Testis (tissue), 3 donors: ENCODE data around the gene SNRPA. TPM values are rescaled to one million over a fixed set of nuclear protein-coding genes. Genes with fewer than 3 reads are reported as not detected.

Source experiments
- DNase-seq: peaks from one replicate; pipeline ENCODE4 v3.0.0-alpha.2; 2019
- H3K27ac ChIP-seq, 2 donors: fragments of 200-600 bp; sonication (generic); one replicate each; pipeline ENCODE4 v1.5.1; 2019
- H3K27me3 ChIP-seq: fragments of 200-600 bp; sonication (generic); one replicate; pipeline ENCODE4 v1.5.1; 2019
- H3K36me3 ChIP-seq: fragments of 200-600 bp; sonication (generic); one replicate; pipeline ENCODE4 v1.5.1; 2017; ENCODE audit warnings: low read depth; ENCODE audit errors: missing control alignments
- H3K4me1 ChIP-seq: fragments of 200-600 bp; sonication (generic); one replicate; pipeline ENCODE4 v1.5.1; 2019
- H3K4me3 ChIP-seq, 2 donors: fragments of 200-600 bp; sonication (generic); one replicate each; pipeline ENCODE4 v1.5.1; 2017 to 2019
- H3K9me3 ChIP-seq: fragments of 200-600 bp; sonication (generic); one replicate; pipeline ENCODE4 v1.5.1; 2017
- POLR2A ChIP-seq: fragments of 450-650 bp; IDR thresholded peaks from one replicate; pipeline ENCODE4 v1.6.1; 2017; ENCODE audit warnings: antibody characterized with exemption, mild to moderate bottlenecking, moderate library complexity
- WGBS, 2 donors: methylation state at CpG; one replicate each; pipeline ENCODE4 v1.1.5; 2018; 5-methylcytosine and 5-hydroxymethylcytosine counted together
- intact Hi-C: fragments of 100-400 bp; cut with DNase I; formaldehyde crosslinking; loops from one replicate; pipeline ENCODE4 v1.15.1; 2023; ENCODE audit warnings: low total_unique reads
- polyA plus RNA-seq: library from polyadenylated mRNA; stranded (reverse); fragments of 350-450 nt; fragmentation: Illumina TruSeq; extraction: RNeasy Lipid Tissue Mini Kit (QIAGEN cat#74804); gene quantifications from one replicate; pipeline ENCODE4 v1.2.3, GENCODE V29; 2014; ENCODE audit warnings: low read depth, low replicate concordance; ENCODE audit not compliant: insufficient read depth
- total RNA-seq, 2 donors: library from RNA; depleted of rRNA; stranded (reverse); fragments of >200 nt; gene quantifications; one replicate each; pipeline ENCODE4 v1.2.3, GENCODE V29; 2016
- TF ChIP-seq, protein P1 (sequence below), 3 experiments: fragments of 450-650 bp in 2 of 3; fragments of 200-600 bp in 1 of 3; sonication (generic) in 1 of 3; IDR thresholded peaks; one replicate each; pipeline ENCODE4 v1.5.1; 2016 to 2019; ENCODE audit warnings: antibody characterized with exemption in 3 of 3, mild to moderate bottlenecking in 2 of 3, moderate library complexity in 1 of 3

Gene SNRPA
- total and polyA plus RNA-seq, 3 donors from 2014 or later = 67.8 to 91.5 (median 89.8) TPM

DNA sequence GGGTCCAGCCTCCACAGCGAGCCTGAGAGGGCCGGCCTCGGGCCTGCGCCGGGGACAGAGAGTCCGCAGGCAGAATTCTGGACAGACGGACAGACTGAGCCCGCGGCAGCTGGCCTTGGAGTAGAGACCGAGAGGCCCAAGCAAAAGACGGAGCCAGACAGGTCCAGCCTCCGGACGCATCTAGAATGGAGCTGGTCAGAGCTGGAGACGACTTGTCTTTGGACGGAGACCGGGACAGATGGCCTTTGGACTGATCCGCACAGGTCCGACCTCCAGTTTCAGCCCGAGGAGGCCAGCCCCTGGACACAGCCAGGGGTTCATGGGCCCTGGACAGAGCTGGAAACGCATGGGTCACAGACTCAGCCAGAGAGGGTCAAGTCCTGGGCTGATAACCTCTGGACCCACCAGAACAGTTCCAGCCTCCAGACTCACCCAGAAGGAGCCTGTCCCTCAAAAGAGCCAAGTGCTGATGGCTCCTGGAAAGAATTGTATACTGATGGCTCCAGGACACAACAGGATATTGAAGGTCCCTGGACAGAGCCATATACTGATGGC lies 33.6 kb upstream of the SNRPA start:
- intact Hi-C loops = loop anchor here (5.0 kb wide), 1 partner anchor 55 kb away; no protein-coding TSS in a partner anchor
- Histone ChIP-seq H3K36me3 (no peaks in the 10 kb centered on the region), H3K9me3 (no peaks in the 10 kb centered on the region), H3K27ac (peak overlapping the region; percentile 90 to 98), H3K4me1 (peaks cover 52% of the 10 kb centered on the region), H3K27me3 (no peaks in the 10 kb centered on the region), H3K4me3 (peak overlapping the region; percentile 73 to 87)
- DNase-seq = peak; percentile 41
- 0% methylated on average over 9 to 20 of the region's 20 CpGs for WGBS, 2 donors
- no peak for TF ChIP-seq POLR2A
- TF ChIP-seq, protein P1, sequence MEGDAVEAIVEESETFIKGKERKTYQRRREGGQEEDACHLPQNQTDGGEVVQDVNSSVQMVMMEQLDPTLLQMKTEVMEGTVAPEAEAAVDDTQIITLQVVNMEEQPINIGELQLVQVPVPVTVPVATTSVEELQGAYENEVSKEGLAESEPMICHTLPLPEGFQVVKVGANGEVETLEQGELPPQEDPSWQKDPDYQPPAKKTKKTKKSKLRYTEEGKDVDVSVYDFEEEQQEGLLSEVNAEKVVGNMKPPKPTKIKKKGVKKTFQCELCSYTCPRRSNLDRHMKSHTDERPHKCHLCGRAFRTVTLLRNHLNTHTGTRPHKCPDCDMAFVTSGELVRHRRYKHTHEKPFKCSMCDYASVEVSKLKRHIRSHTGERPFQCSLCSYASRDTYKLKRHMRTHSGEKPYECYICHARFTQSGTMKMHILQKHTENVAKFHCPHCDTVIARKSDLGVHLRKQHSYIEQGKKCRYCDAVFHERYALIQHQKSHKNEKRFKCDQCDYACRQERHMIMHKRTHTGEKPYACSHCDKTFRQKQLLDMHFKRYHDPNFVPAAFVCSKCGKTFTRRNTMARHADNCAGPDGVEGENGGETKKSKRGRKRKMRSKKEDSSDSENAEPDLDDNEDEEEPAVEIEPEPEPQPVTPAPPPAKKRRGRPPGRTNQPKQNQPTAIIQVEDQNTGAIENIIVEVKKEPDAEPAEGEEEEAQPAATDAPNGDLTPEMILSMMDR (IDR thresholded peaks at IDR 0.05) = no peak

GRCh38 chr19:40717880-40718773 lies 32.9 kb upstream of the SNRPA start:
- TF ChIP-seq POLR2A = no peak
- TF ChIP-seq, protein P1 (IDR thresholded peaks at IDR 0.05) = no peak
- Histone ChIP-seq H3K36me3 (no peaks in the 10 kb centered on the region), H3K27me3 (no peaks in the 10 kb centered on the region), H3K27ac (peak overlapping the region; percentile 90 to 98), H3K4me1 (peaks cover 55% of the 10 kb centered on the region), H3K4me3 (peak overlapping the region; percentile 73 to 87), H3K9me3 (no peaks in the 10 kb centered on the region)
- 4 to 14% methylated on average over 11 to 20 of the region's 20 CpGs for WGBS, 2 donors
- no peak for DNase-seq
- intact Hi-C loops = loop anchor here (5.0 kb wide), 1 partner anchor 56 kb away; no protein-coding TSS in a partner anchor

DNA sequence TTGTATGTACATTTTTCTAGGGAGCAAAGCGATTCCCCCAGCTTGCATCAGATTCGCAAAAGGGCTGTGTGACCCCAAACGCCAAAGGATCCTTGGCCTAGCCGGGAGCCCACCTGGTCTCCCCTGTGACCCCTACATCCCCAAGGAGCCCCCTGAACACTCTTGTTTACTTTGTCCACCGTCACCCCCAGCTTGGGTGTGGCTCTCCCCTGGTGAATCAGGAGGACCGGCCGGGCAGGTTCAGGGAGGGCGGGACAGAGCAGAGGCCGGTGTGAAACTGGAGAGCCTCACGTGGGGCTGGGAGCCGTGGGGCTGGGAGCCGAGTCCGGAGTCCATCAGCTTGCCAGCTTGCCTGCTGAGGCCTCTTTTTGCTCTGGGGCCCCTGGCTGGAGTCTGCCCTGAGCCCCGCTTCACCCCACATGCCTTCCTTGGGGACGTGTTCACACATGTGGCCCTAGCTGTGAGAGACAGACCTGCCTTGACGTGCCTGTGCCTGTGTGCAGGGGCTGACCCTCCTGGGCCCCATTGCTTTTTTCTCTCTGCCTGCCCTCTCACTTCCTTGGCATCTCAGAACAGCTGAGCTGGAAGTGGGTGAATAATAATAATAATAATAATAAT lies 32.1 kb upstream of the SNRPA start:
- Histone ChIP-seq H3K27ac (peak overlapping the region; percentile 90 to 98), H3K27me3 (no peaks in the 10 kb centered on the region), H3K9me3 (no peaks in the 10 kb centered on the region), H3K4me3 (peak overlapping the region; percentile 73 to 87), H3K36me3 (no peaks in the 10 kb centered on the region), H3K4me1 (peaks cover 55% of the 10 kb centered on the region)
- TF ChIP-seq, protein P1 (IDR thresholded peaks at IDR 0.05) = no peak
- no peak for TF ChIP-seq POLR2A
- intact Hi-C loops = loop anchor here (5.0 kb wide), 1 partner anchor 57 kb away; no protein-coding TSS in a partner anchor
- DNase-seq = peak; percentile 77
- 7% methylated on average over 16 of the region's 16 CpGs for WGBS, 2 donors

GRCh38 chr19:40719414-40719894 lies 31.5 kb upstream of the SNRPA start:
- Histone ChIP-seq H3K4me3 (peak overlapping the region; percentile 73 to 87), H3K9me3 (no peaks in the 10 kb centered on the region), H3K27me3 (no peaks in the 10 kb centered on the region), H3K27ac (peak overlapping the region; percentile 90 to 98), H3K36me3 (no peaks in the 10 kb centered on the region), H3K4me1 (peaks cover 49% of the 10 kb centered on the region)
- no peak for DNase-seq
- TF ChIP-seq, protein P1 (IDR thresholded peaks at IDR 0.05) = no peak
- TF ChIP-seq POLR2A = no peak
- 46 to 51% methylated on average over 7 of the region's 7 CpGs for WGBS, 2 donors
- intact Hi-C loops = loop anchor here (5.0 kb wide), 1 partner anchor 57 kb away; no protein-coding TSS in a partner anchor
